NCI-H1105 (cell line): Measurements from ENCODE around the gene IZUMO1.
"Not testable (repeated sequence)": the region's sequence is repeated elsewhere in the genome, so short reads cannot be mapped to it uniquely, and the experiment has no call there.

ENCODE experiments used
- DNase-seq: peaks from one replicate; lab custom pipeline; 2025; lab: John Stamatoyannopoulos, UW

The IZUMO1 gene

GRCh38 chr19:48746738-48747575, at the start of gene IZUMO1:
Gene IZUMO1 (minus strand): TSS chr19:48746909. CDS start chr19:48745859, 1,050 bp downstream.
- DNase-seq = no peak

- no peak for DNase-seq
Measured at GRCh38 chr19:48795685-48796070, 49.0 kb upstream of the IZUMO1 start.

DNA sequence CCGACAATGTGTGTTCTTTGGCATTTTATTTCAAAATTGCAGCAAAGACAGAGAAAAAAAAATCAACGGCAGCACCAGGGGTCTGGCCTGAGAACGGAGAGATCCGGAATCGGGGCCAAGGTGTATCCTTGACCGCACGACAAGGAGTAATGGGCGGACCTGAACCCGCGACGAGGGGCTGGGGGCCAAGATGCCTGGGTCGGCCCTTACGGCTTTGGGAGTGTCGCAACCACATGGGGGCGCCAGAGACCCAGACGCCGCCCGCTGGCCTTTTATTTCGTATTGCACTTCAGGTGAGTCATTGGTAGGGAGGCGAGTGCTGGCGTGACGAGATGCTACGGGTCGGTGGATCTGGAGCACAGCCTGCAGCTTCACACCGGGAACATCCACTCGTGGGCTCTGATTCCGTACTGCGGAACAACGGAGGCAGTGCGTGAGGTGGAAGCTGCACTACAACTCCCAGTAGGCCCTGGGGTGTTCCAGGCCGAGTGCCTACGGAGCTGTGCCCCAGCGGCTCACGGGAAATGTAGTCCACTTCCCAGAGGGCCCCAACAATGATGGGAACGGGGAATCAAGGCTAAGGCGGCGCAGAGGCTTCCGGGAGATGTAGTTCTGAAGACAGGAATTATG, 48.5 kb upstream of the IZUMO1 start:
- DNase-seq = peak; percentile 94

DNA sequence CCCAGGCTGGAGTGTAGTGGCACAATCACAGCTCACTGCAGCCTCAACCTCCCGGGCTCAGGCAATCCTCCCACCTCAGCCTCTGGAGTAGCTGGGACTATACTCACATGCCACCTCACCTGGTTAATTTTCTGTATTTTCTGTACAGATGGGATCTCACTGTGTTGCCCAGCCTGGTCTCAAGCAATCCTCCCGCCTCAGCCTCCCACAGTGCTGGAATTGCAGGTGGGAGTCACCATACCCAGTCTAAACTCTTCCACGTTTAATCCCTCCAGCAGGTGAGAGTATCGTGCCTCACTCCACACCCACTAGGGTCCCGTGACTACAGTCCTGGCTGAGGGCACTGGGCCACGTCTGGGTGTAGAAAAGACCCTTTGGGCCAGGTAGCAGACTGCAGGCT, 47.6 kb upstream of the IZUMO1 start:
- DNase-seq = no peak

GRCh38 chr19:48793271-48793670, 46.6 kb upstream of the IZUMO1 start:
- no peak for DNase-seq

GRCh38 chr19:48787331-48787730, 40.6 kb upstream of the IZUMO1 start:
- DNase-seq = not testable (repeated sequence)

GRCh38 chr19:48786422-48786821, 39.7 kb upstream of the IZUMO1 start:
- not testable (repeated sequence) for DNase-seq

GRCh38 chr19:48784527-48784926, 37.8 kb upstream of the IZUMO1 start:
- no peak for DNase-seq

DNA sequence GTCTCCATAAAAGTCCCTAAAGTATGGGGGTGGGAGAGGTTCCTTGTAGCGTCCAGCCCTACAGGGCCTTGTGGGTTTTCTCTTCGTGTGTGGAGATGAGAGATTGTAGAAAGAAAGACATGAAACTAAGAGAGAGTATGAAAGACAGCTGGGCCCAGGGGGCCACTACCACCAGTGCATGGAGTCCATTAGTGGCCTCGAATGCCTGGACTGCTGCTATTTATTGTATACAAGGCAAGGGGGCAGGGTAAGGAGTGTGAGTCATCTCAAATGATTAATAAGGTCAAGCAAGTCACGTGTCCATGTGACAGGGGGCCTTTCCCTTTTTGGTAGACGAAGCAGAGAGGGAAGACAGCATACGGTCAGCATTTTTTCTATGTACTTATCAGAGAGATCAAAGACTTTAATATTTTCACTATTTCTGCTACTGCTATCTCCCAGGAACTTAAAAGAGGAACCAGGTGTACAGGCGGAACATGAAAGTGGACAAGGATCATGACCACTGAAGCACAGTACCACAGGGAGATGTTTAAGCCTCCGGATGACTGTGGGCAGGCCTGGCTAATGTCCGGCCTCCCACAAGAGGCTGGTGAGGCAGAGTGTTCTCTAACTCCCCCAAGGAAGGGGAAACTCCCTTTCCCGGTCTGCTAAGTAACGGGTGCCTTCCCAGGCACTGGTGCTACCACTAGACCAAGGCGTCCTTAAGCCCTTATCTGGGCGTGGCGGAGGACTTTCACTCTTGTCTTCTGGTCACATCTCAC, 34.1 kb upstream of the IZUMO1 start:
- no peak for DNase-seq

DNA sequence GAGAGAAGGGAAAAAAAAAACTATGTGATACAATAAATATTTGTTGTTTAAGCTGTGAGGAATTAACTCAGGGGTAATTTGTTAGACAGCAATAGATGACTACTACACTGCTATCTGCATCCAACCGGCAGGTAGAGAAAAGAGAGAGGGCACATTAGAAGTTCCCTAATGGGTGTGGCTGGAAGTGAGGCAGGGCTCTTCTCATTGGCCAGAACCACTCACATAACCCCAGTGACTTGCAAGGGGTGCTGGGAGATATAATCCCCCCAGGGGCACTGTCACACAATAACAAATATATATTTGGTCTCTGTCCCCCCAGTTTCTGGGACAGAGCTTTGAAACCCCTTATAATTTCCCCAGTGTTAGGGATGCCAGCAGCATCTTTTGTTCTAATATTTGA, 32.9 kb upstream of the IZUMO1 start:
- no peak for DNase-seq

GRCh38 chr19:48777720-48778119, 31.0 kb upstream of the IZUMO1 start:
- no peak for DNase-seq

- no peak for DNase-seq
Measured at GRCh38 chr19:48777139-48777538, 30.4 kb upstream of the IZUMO1 start.

GRCh38 chr19:48772503-48772953, 25.8 kb upstream of the IZUMO1 start:
- DNase-seq = no peak

DNA sequence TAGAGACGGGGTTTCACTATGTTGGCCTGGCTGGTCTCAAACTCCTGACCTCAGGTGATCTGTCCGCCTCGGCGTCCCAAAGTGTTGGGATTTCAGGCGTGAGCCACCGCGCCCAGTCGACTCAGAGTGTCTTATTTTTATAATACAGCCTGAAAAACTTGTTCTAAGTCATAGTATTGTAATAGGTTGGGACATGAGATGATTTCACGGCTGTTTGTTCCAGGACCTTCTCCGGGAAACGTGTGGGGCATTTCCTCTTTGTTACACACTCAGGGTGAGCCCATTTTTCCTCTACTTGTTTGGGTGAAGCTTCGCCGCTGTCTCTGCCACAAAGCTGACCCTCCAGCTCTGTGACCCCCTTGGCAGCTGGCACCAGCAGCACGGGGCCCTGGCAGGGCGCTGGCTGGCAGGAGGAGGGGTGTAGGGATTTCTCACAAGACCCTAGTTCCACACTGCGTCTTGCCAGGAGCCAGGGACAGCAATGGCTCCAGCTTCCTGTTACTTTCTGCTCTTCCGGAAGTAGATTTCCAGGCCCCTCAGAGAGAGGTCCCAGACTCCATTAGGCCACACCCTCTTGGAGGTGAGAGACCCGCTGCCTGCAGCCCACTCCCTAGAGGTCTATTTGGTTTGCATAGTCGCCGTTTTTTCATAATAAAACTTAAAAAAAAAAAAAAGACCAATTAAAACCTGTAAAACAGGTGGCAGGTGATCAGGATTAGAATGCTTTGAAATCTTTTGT, 24.2 kb upstream of the IZUMO1 start:
- no peak for DNase-seq

GRCh38 chr19:48770266-48770665, 23.6 kb upstream of the IZUMO1 start:
- no peak for DNase-seq

- DNase-seq = no peak
Measured at GRCh38 chr19:48768994-48769713, 22.4 kb upstream of the IZUMO1 start.

GRCh38 chr19:48768171-48768753, 21.6 kb upstream of the IZUMO1 start:
- DNase-seq = not testable (repeated sequence)

DNA sequence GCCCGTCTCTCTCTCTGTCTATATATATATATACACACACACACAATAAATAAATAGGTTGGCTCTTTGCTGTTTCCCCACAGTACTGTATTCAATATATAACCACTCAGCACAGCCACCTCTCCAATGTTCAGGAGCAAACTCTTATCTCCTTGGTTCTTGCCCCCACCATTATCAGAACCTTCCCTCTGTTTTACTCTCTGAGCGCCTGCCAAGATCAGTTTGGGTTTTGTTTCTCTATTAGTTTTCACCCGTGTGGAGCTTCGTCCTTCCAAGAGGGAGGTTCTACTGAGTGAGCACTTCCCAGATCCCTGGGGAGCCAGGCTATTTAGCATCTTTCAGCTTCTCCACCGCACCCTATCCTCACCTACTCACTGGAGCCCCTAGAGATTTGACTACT, 19.1 kb upstream of the IZUMO1 start:
- DNase-seq = not testable (repeated sequence)

DNA sequence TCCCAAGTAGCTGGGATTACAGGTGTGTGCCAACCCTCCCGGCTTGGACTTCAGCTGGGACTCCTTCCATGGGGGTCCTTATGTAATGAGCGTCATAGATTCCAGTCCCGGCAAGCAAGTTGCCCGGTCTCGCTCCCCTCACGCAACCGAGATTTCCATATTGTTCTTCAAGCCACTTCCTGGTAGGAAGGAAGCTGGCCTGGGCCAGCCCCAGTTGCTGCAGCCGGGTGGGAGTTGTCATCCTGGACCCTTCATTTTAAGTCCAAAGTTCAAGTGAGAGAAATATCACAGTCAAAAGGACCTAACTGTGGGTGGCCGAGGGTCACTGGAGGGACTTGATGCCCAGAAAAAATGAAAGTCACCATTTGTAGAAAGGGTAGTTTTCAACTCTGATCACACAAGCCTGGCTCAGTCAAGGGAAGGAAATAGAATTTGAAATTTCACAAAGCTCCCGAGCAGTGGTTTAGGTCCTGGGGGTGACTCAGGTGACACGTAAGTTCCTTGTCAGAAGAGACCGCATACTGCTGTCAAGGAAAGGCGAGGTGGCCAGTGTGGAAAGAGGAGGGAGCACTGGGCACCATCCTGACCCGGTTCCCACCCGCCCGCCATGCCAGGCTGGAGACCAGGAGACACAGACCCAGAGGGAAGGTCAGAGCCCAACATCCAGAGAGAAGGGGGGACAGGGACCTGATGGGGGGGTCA, 13.9 kb upstream of the IZUMO1 start:
- DNase-seq = no peak

DNA sequence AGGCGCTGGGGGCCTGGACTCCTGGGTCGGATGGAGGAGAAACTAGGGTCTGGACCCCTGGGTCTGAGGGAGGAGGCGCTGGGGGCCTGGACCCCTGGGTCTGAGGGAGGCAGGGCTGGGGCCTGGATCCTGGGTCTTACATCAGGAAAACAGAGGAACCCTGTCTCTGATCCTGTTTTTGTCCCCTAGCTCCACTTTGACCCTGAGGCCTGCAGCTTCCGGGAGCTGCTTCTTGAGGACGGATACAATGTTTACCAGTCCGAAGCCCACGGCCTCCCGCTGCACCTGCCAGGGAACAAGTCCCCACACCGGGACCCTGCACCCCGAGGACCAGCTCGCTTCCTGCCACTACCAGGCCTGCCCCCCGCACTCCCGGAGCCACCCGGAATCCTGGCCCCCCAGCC, 11.0 kb upstream of the IZUMO1 start:
- no peak for DNase-seq
